RWPE1 (cell line): ENCODE results near the gene SLC6A3.

Source experiments
- CTCF ChIA-PET: fragments of 350-600 bp; sonication (Branson Sonifier 250); formaldehyde crosslinking; extraction: SDS; loops from one replicate; lab custom pipeline; 2021; lab: Yijun Ruan, JAX
- POLR2A ChIA-PET: fragments of 400-600 bp; formaldehyde crosslinking; extraction: SDS; loops from one replicate; lab custom pipeline; 2020; ENCODE audit warnings: antibody characterized with exemption; ENCODE audit not compliant: low non-redundant PET; lab: Yijun Ruan, JAX
- DNase-seq: peaks from one replicate; pipeline ENCODE4 v3.0.0; 2012; ENCODE audit warnings: low spot score
- H3K27ac ChIP-seq: fragments of 450-650 bp; 2 replicates; pipeline ENCODE4 v1.5.1; 2017
- TF ChIP-seq, protein P1 (sequence below): fragments of 450-650 bp; conservative IDR thresholded peaks from 2 replicates; pipeline ENCODE4 v1.5.1; 2017; ENCODE audit warnings: low read depth, mild to moderate bottlenecking

The SLC6A3 gene

GRCh38 chr5:1438871-1439270 is 6.4 kb downstream of the SLC6A3 start:
- DNase-seq, result no peak
- TF ChIP-seq, protein P1, sequence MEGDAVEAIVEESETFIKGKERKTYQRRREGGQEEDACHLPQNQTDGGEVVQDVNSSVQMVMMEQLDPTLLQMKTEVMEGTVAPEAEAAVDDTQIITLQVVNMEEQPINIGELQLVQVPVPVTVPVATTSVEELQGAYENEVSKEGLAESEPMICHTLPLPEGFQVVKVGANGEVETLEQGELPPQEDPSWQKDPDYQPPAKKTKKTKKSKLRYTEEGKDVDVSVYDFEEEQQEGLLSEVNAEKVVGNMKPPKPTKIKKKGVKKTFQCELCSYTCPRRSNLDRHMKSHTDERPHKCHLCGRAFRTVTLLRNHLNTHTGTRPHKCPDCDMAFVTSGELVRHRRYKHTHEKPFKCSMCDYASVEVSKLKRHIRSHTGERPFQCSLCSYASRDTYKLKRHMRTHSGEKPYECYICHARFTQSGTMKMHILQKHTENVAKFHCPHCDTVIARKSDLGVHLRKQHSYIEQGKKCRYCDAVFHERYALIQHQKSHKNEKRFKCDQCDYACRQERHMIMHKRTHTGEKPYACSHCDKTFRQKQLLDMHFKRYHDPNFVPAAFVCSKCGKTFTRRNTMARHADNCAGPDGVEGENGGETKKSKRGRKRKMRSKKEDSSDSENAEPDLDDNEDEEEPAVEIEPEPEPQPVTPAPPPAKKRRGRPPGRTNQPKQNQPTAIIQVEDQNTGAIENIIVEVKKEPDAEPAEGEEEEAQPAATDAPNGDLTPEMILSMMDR, result no peak
- no peak overlapping the region for H3K27ac ChIP-seq
- POLR2A ChIA-PET, result no interaction called here
- CTCF ChIA-PET, result no interaction called here

DNA sequence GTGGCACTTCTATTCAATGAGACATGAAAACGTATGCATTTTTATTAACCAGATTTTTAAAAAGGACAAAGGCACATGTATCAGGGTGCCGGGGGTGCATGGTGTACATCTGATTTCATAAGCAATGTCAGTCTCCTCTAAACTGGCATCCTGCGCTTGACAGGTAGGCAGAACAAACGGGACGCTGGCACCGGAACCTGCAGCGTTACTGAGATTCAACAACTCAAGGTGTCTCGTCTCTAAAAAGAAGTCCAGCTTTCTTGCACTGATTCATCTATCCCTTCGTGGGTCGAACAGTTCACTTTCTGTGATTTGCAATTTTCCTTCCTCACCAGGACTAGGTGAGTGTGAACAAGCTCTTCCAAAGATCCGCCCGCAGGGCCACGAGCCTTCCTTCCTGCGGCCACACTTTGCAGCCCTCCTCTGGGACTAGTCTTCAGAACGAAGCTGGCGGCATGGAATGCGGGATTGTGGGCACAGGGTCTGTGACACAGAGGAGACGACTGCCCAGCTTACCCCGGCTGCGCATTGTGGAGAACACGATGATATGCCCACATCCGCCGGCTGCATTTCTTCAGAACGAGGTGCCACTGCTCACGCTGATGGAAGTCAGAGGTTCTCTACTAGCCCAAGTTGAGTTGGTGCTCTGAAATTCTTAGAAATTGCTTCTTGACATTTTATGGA is 7.2 kb downstream of the SLC6A3 start:
- CTCF ChIA-PET, result interaction anchor here (0.6 to 1.6 kb wide), 5 partner anchors 13 to 230 kb away, joined by 3 to 8 read pairs (median 7); no protein-coding TSS in a partner anchor
- POLR2A ChIA-PET, result no interaction called here
- TF ChIP-seq, protein P1, result no peak
- no peak overlapping the region for H3K27ac ChIP-seq
- no peak for DNase-seq

DNA sequence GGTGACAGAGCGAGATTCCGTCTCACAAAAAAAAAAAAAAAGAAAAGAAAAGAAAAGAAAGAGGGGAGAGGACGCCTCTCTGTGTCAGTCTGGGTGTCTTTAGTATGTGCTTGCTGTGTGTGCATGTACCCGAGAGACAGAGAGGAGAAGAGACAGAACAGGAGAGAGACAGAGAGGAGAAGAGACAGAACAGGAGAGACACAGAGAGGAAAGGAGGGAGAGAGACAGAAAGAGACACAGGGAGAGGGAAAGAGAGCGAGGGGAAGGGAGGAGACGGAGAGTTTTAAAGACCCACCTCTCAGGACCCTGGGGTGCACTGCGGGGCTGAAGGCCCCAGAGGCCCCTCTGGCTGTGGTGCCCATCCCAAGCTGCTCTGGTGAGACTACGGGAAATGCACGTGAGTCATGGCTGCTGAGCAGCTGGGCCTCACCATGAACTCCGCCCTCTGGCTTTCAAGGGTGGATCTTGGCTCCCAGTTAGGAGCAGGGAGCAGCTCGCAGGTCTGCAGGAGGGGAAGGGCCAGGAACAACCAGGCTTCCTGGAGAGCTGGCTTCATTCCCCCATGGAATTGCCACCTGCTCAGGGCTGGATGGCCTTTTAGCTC is 7.9 kb downstream of the SLC6A3 start:
- DNase-seq, result peak; percentile 87

GRCh38 chr5:1436681-1437080 is 8.6 kb downstream of the SLC6A3 start:
- ChIA-PET POLR2A (no interaction called here), CTCF (interaction anchor here (0.6 to 1.6 kb wide), 2 partner anchors 50 to 56 kb away, joined by 3 to 7 read pairs; no protein-coding TSS in a partner anchor)
- TF ChIP-seq, protein P1, result no peak
- no peak overlapping the region for H3K27ac ChIP-seq
- DNase-seq, result no peak

More for the DNA sequence above, 7.9 kb downstream of the SLC6A3 start:
- POLR2A ChIA-PET, result no interaction called here
- CTCF ChIA-PET, result interaction anchor here (0.6 to 1.6 kb wide), 6 partner anchors 13 to 229 kb away, joined by 3 to 8 read pairs (median 6); no protein-coding TSS in a partner anchor
- no peak overlapping the region for H3K27ac ChIP-seq
- TF ChIP-seq, protein P1, result no peak; the same call in 1 of the 2 replicates

- H3K27ac ChIP-seq, result no peak overlapping the region
- DNase-seq, result no peak
- ChIA-PET CTCF (no interaction called here), POLR2A (no interaction called here)
- TF ChIP-seq, protein P1, result no peak
These were observed 9.2 kb downstream of the SLC6A3 start for GRCh38 chr5:1436036-1436435.

GRCh38 chr5:1435369-1435768 is 9.9 kb downstream of the SLC6A3 start:
- no peak overlapping the region for H3K27ac ChIP-seq
- POLR2A ChIA-PET, result no interaction called here
- DNase-seq, result no peak
- CTCF ChIA-PET, result no interaction called here
- TF ChIP-seq, protein P1, result no peak
